DOHH2 (cell line): ENCODE data around the gene PARP15.

Experiments
- H3F3A ChIP-seq: fragments of 200-600 bp; sonication (generic), shearing (Covaris generic); 2 replicates; pipeline ENCODE4 v1.6.0; 2016; ENCODE audit warnings: antibody characterized with exemption, mild to moderate bottlenecking; ENCODE audit not compliant: control insufficient read depth, insufficient read depth
- H3K27ac ChIP-seq: fragments of 200-600 bp; sonication (generic); 2 replicates; pipeline ENCODE4 v1.5.1; 2014; ENCODE audit warnings: low read depth, mild to moderate bottlenecking, low read length, moderate library complexity
- H3K27me3 ChIP-seq: fragments of 200-600 bp; sonication (generic); 2 replicates; pipeline ENCODE4 v1.6.1; 2014; ENCODE audit warnings: mild to moderate bottlenecking, low read length, mixed read lengths; ENCODE audit not compliant: control insufficient read depth
- H3K36me3 ChIP-seq: fragments of 200-600 bp; sonication (generic); 2 replicates; pipeline ENCODE4 v1.6.1; 2014; ENCODE audit warnings: mild to moderate bottlenecking, low read length, moderate library complexity, mixed read lengths; ENCODE audit not compliant: control insufficient read depth
- H3K4me1 ChIP-seq: fragments of 200-600 bp; sonication (generic); 2 replicates; pipeline ENCODE4 v1.6.1; 2014; ENCODE audit warnings: mild to moderate bottlenecking, low read length, mixed read lengths; ENCODE audit not compliant: control insufficient read depth
- H3K4me2 ChIP-seq: fragments of 200-600 bp; sonication (generic); 2 replicates; pipeline ENCODE4 v1.6.0; 2014; ENCODE audit warnings: mild to moderate bottlenecking, low read length, moderate library complexity
- H3K4me3 ChIP-seq: fragments of 200-600 bp; sonication (generic); 2 replicates; pipeline ENCODE4 v1.5.1; 2014; ENCODE audit warnings: mild to moderate bottlenecking, low read length, mixed read lengths
- H3K79me2 ChIP-seq: fragments of 200-600 bp; sonication (generic); 2 replicates; pipeline ENCODE4 v1.6.1; 2014; ENCODE audit warnings: mild to moderate bottlenecking, low read length, mixed read lengths; ENCODE audit not compliant: control insufficient read depth
- H3K9me2 ChIP-seq: fragments of 200-600 bp; sonication (generic); replicated peaks from 2 replicates; pipeline ENCODE4 v1.6.1; 2014; ENCODE audit warnings: mild to moderate bottlenecking, low read length, mixed read lengths; ENCODE audit not compliant: control insufficient read depth
- H3K9me3 ChIP-seq: fragments of 200-600 bp; sonication (generic); 2 replicates; pipeline ENCODE4 v1.6.1; 2014; ENCODE audit warnings: antibody characterized with exemption, low read length, mixed read lengths; ENCODE audit not compliant: control insufficient read depth, insufficient read depth
- H4K20me1 ChIP-seq: fragments of 200-600 bp; sonication (generic); 2 replicates; pipeline ENCODE4 v1.6.0; 2014; ENCODE audit warnings: low read depth, mild to moderate bottlenecking, antibody characterized with exemption, low read length, moderate library complexity; ENCODE audit not compliant: control insufficient read depth, insufficient read depth
- CTCF ChIP-seq: fragments of 200-600 bp; sonication (generic); IDR thresholded peaks from one replicate; pipeline ENCODE4 v1.5.1; 2014; ENCODE audit warnings: antibody characterized with exemption, mild to moderate bottlenecking, low read depth, low read length; ENCODE audit not compliant: poor library complexity, severe bottlenecking
- EZH2phosphoT487 ChIP-seq: fragments of 200-600 bp; sonication (generic); IDR thresholded peaks from 2 replicates; pipeline ENCODE4 v1.6.1; 2017; ENCODE audit warnings: borderline replicate concordance, mild to moderate bottlenecking, antibody characterized with exemption, low read length, moderate library complexity, mixed read lengths

PARP15 gene

GRCh38 chr3:122577409-122578031, at the start of gene PARP15:
Gene PARP15, plus strand, starts transcription at chr3:122577650. Its CDS starts 18 bp downstream, at chr3:122577668.
- no peaks in the 10 kb centered on the region for H3K36me3 ChIP-seq
- no peak; the same call in 1 of the 2 replicates for TF ChIP-seq EZH2phosphoT487
- no peak for TF ChIP-seq CTCF
- H3K4me2 ChIP-seq: peak within 1 kb of the TSS; percentile 61
- no peaks in the 10 kb centered on the region for H4K20me1 ChIP-seq
- no peaks in the 10 kb centered on the region for H3K9me2 ChIP-seq
- peaks cover 11% of the 10 kb centered on the region for H3F3A ChIP-seq
- peaks cover 16% of the 10 kb centered on the region for H3K9me3 ChIP-seq
- peaks cover 5% of the 10 kb centered on the region; the same call in 1 of the 2 replicates for H3K27me3 ChIP-seq
- no peak within 1 kb of the TSS for H3K27ac ChIP-seq
- H3K4me1 ChIP-seq: peaks cover 52% of the 10 kb centered on the region
- H3K79me2 ChIP-seq: no peaks in the 10 kb centered on the region
- H3K4me3 ChIP-seq: peak within 1 kb of the TSS; percentile 52

- no peak for TF ChIP-seq EZH2phosphoT487
- TF ChIP-seq CTCF: no peak
- Histone ChIP-seq H3K36me3 (no peaks in the 10 kb centered on the region), H3K27ac (no peak overlapping the region), H3K4me1 (no peaks in the 10 kb centered on the region), H3F3A (no peaks in the 10 kb centered on the region), H3K79me2 (no peaks in the 10 kb centered on the region), H3K27me3 (0 out of 2 replicates have a peak, but pooled peaks cover 3% of the 10 kb centered on the region), H4K20me1 (no peaks in the 10 kb centered on the region), H3K9me2 (no peaks in the 10 kb centered on the region), H3K9me3 (no peaks in the 10 kb centered on the region), H3K4me3 (no peak overlapping the region), H3K4me2 (no peak overlapping the region)
Observed at GRCh38 chr3:122530164-122530563, 47.3 kb upstream of the PARP15 start.

- H3K4me2 ChIP-seq: no peak overlapping the region
- no peak overlapping the region for H3K27ac ChIP-seq
Observed at GRCh38 chr3:122533480-122533879, 44.0 kb upstream of the PARP15 start.

More at GRCh38 chr3:122533480-122533879, 44.0 kb upstream of the PARP15 start:
- Histone ChIP-seq H3K4me3 (no peak overlapping the region), H3K79me2 (no peaks in the 10 kb centered on the region), H4K20me1 (no peaks in the 10 kb centered on the region), H3K9me3 (no peaks in the 10 kb centered on the region), H3F3A (no peaks in the 10 kb centered on the region), H3K9me2 (no peaks in the 10 kb centered on the region), H3K27me3 (0 out of 2 replicates have a peak, but pooled peaks cover 3% of the 10 kb centered on the region), H3K36me3 (no peaks in the 10 kb centered on the region), H3K4me1 (no peaks in the 10 kb centered on the region)
- TF ChIP-seq EZH2phosphoT487 (no peak), CTCF (no peak)
